Activated CD8-positive, alpha-beta memory T cell treated with anti-CD3 and anti-CD28 coated beads for 48 hours (primary cell): ENCODE measurements around the gene ATXN1L.
A peak's percentile ranks its signal among the peaks of the same experiment; 100 is the strongest.
"Not testable (repeated sequence)": the region's sequence is repeated elsewhere in the genome, so short reads cannot be mapped to it uniquely, and the experiment has no call there.

Experiments
- DNase-seq, 3 experiments: peaks; one replicate each; pipeline ENCODE4 v3.0.0-alpha.2; 2020; ENCODE audit warnings: low read depth in 2 of 3, low spot score in 2 of 3

ATXN1L gene

GRCh38 chr16:71851746-71852145 is 6.0 kb downstream of the ATXN1L start:
- DNase-seq = no peak

- DNase-seq = no peak
Measured at GRCh38 chr16:71852158-71852557, 6.4 kb downstream of the ATXN1L start.

GRCh38 chr16:71852561-71852960 is 6.8 kb downstream of the ATXN1L start:
- no peak for DNase-seq

- DNase-seq = no peak
Measured at GRCh38 chr16:71853413-71853812, 7.6 kb downstream of the ATXN1L start.

GRCh38 chr16:71854369-71854948 is 8.7 kb downstream of the ATXN1L start:
- DNase-seq = no peak

- no peak for DNase-seq
Measured at GRCh38 chr16:71855937-71856662, 10.3 kb downstream of the ATXN1L start.

GRCh38 chr16:71859762-71860521 is 14.2 kb downstream of the ATXN1L start:
- DNase-seq = no peak

- DNase-seq = no peak
Measured at GRCh38 chr16:71863995-71864394, 18.2 kb downstream of the ATXN1L start.

GRCh38 chr16:71865173-71865863 is 19.5 kb downstream of the ATXN1L start:
- no peak for DNase-seq

GRCh38 chr16:71867175-71867574 is 21.4 kb downstream of the ATXN1L start:
- DNase-seq = not testable (repeated sequence)

- no peak for DNase-seq
Measured at GRCh38 chr16:71867939-71868338, 22.2 kb downstream of the ATXN1L start.

- DNase-seq = no peak
Measured at GRCh38 chr16:71869089-71869488, 23.3 kb downstream of the ATXN1L start.

- DNase-seq = no peak
Measured at GRCh38 chr16:71870818-71871217, 25.0 kb downstream of the ATXN1L start.

- no peak for DNase-seq
Measured at GRCh38 chr16:71873199-71873598, 27.4 kb downstream of the ATXN1L start.

- DNase-seq = no peak
Measured at GRCh38 chr16:71878911-71879310, 33.1 kb downstream of the ATXN1L start.

- no peak for DNase-seq
Measured at GRCh38 chr16:71880176-71880575, 34.4 kb downstream of the ATXN1L start.

GRCh38 chr16:71882505-71883167 is 36.9 kb downstream of the ATXN1L start:
- peak; percentile 15 to 68 (median 24) for DNase-seq

- DNase-seq = peak; percentile 14 to 22 (median 18)
Measured at GRCh38 chr16:71883168-71883848, 37.5 kb downstream of the ATXN1L start.

- peak; percentile 41 to 54 (median 49) for DNase-seq
Measured at GRCh38 chr16:71883849-71884638, 38.3 kb downstream of the ATXN1L start, which contains the start of gene ZNF821. Gene ZNF821, minus strand, starts transcription at chr16:71884182. Its CDS starts 4,236 bp downstream, at chr16:71879946.

- DNase-seq = no peak
Measured at GRCh38 chr16:71885261-71885650, 39.5 kb downstream of the ATXN1L start.
